Endothelial cell of umbilical vein (primary cell): Measurements from ENCODE around the gene RAC2. TPM values are rescaled to one million over a fixed set of nuclear protein-coding genes. Genes with fewer than 3 reads are reported as not detected.

Source experiments
- BruUV-seq: library from RNA; stranded (reverse); fragments of 400-500 nt; replicated peaks from 2 replicates; lab custom pipeline; 2021; lab: Mats Ljungman, UMichigan
- CTCF ChIA-PET: fragments of 300-600, 350-600 bp; sonication (Branson Sonifier 250); formaldehyde crosslinking; loops from one replicate; lab custom pipeline; 2021; ENCODE audit warnings: antibody characterized with exemption, inconsistent platforms; lab: Charles Lee
- POLR2A ChIA-PET: fragments of 300-600, 350-600 bp; sonication (Branson Sonifier 250); formaldehyde crosslinking; loops from one replicate; lab custom pipeline; 2021; ENCODE audit warnings: antibody characterized with exemption, inconsistent platforms; lab: Charles Lee
- DNase-seq: peaks from one replicate; pipeline ENCODE4 v3.0.0-alpha.2; 2011; ENCODE audit warnings: low read depth, low spot score
- FAIRE-seq: peaks from 2 replicates; lab custom pipeline; 2011; peaks lifted over from hg19 to GRCh38; lab: Jason Lieb, UNC
- H2AFZ ChIP-seq: 2 replicates; pipeline ENCODE4 v1.6.0; 2012; ENCODE audit warnings: low read depth, low read length, control low read depth, inconsistent platforms
- H3K27ac ChIP-seq: 2 replicates; pipeline ENCODE4 v1.5.1; 2011; ENCODE audit warnings: low read depth, mild to moderate bottlenecking, control low read depth, low read length, moderate library complexity; ENCODE audit not compliant: insufficient read depth
- H3K27me3 ChIP-seq, 2 experiments: 2 replicates each; pipeline versions ENCODE4 v1.6.0 to v1.6.1; 2011; ENCODE audit warnings: low read length in 2 of 2, mixed read lengths in 1 of 2; ENCODE audit not compliant: control insufficient read depth in 2 of 2, insufficient read depth in 2 of 2
- H3K36me3 ChIP-seq, 2 experiments: 2 replicates in 1 of 2; 3 replicates in 1 of 2; pipeline ENCODE4 v1.5.1; 2011; ENCODE audit warnings: low read length in 2 of 2, mild to moderate bottlenecking in 1 of 2, moderate library complexity in 1 of 2; ENCODE audit not compliant: control insufficient read depth in 2 of 2, insufficient read depth in 2 of 2; ENCODE audit errors: extremely low read depth in 1 of 2
- H3K4me1 ChIP-seq: 3 replicates; pipeline ENCODE4 v1.5.1; 2011; ENCODE audit warnings: mild to moderate bottlenecking, low read length; ENCODE audit not compliant: control insufficient read depth, insufficient read depth; ENCODE audit errors: extremely low read depth
- H3K4me2 ChIP-seq: 2 replicates; pipeline ENCODE4 v1.6.1; 2011; ENCODE audit warnings: low read length, control low read depth, mixed read lengths; ENCODE audit not compliant: insufficient read depth
- H3K4me3 ChIP-seq, 3 experiments: fragments of 200-600 bp in 1 of 3; sonication (generic), shearing (Covaris generic) in 1 of 3; replicated peaks in 1 of 3; 2 replicates each; pipeline ENCODE4 v1.5.1; 2011 to 2016; ENCODE audit warnings: control low read depth in 3 of 3, low read length in 3 of 3, mild to moderate bottlenecking in 2 of 3, inconsistent platforms in 1 of 3, low read depth in 1 of 3, moderate library complexity in 1 of 3; ENCODE audit not compliant: insufficient read depth in 1 of 3
- H3K79me2 ChIP-seq: 2 replicates; pipeline ENCODE4 v1.6.0; 2012; ENCODE audit warnings: low read length, inconsistent platforms; ENCODE audit not compliant: control insufficient read depth, insufficient read depth
- H3K9ac ChIP-seq: replicated peaks from 2 replicates; pipeline ENCODE3; 2011; ENCODE audit warnings: low read length, control low read depth; ENCODE audit not compliant: insufficient read depth; ENCODE audit errors: extremely low read depth
- H3K9me1 ChIP-seq: replicated peaks from 3 replicates; pipeline ENCODE4 v1.6.0; 2011; ENCODE audit warnings: mild to moderate bottlenecking, low read length; ENCODE audit not compliant: control insufficient read depth, insufficient read depth; ENCODE audit errors: extremely low read depth
- H3K9me3 ChIP-seq: replicated peaks from 2 replicates; pipeline ENCODE4 v1.5.1; 2012; ENCODE audit warnings: low read length, inconsistent platforms; ENCODE audit not compliant: control insufficient read depth, insufficient read depth
- H4K20me1 ChIP-seq: replicated peaks from 2 replicates; pipeline ENCODE3; 2011; ENCODE audit warnings: mild to moderate bottlenecking, low read length; ENCODE audit not compliant: control insufficient read depth, insufficient read depth; ENCODE audit errors: extremely low read depth
- CTCF ChIP-seq, 2 donors: IDR thresholded peaks; 1 replicate in 1 of 2; 2 replicates in 1 of 2; pipeline ENCODE4 v1.5.1; 2011; ENCODE audit warnings: low read length in 2 of 2, mild to moderate bottlenecking in 2 of 2, moderate library complexity in 2 of 2, control low read depth in 1 of 2, inconsistent platforms in 1 of 2, low read depth in 1 of 2; ENCODE audit not compliant: insufficient read depth in 1 of 2; ENCODE audit errors: extremely low read depth in 1 of 2
- EZH2 ChIP-seq: IDR thresholded peaks from 2 replicates; pipeline ENCODE4 v1.6.1; 2012; ENCODE audit warnings: borderline replicate concordance, low read depth, mild to moderate bottlenecking, moderate library complexity, low read length, inconsistent platforms; ENCODE audit not compliant: severe bottlenecking
- FOS ChIP-seq: IDR thresholded peaks from 2 replicates; pipeline ENCODE4 v1.6.1; 2011; ENCODE audit warnings: mild to moderate bottlenecking, low read length, moderate library complexity, borderline replicate concordance; ENCODE audit not compliant: insufficient read depth
- GATA2 ChIP-seq: IDR thresholded peaks from 2 replicates; pipeline ENCODE4 v1.7.0; 2011; ENCODE audit warnings: low read depth, mild to moderate bottlenecking, moderate library complexity, mixed read lengths, low read length; ENCODE audit not compliant: insufficient read length, insufficient read depth
- JUN ChIP-seq: IDR thresholded peaks from 2 replicates; pipeline ENCODE4 v1.6.1; 2011; ENCODE audit warnings: borderline replicate concordance, low read depth; ENCODE audit not compliant: insufficient read length, insufficient read depth
- MAX ChIP-seq: IDR thresholded peaks from 2 replicates; pipeline ENCODE4 v1.6.1; 2011; ENCODE audit not compliant: insufficient read depth, insufficient read length
- MYC ChIP-seq: IDR thresholded peaks from one replicate; pipeline ENCODE4 v1.6.1; 2011; ENCODE audit warnings: mild to moderate bottlenecking, low read depth, low read length
- POLR2A ChIP-seq: IDR thresholded peaks from 2 replicates; pipeline ENCODE4 v1.6.1; 2012; ENCODE audit warnings: low read depth, mild to moderate bottlenecking, control low read depth, low read length
- POLR2AphosphoS5 ChIP-seq: IDR thresholded peaks from 2 replicates; pipeline ENCODE4 v1.6.1; 2012; ENCODE audit warnings: low read depth, mild to moderate bottlenecking, control low read depth, low read length, moderate library complexity; ENCODE audit not compliant: insufficient read depth
- dilution Hi-C: fragments of 300-500 bp; cut with MboI; formaldehyde crosslinking; loops from one replicate; pipeline ENCODE4 v1.15.0; 2019; ENCODE audit warnings: low sequenced_read_pairs; ENCODE audit not compliant: extremely low pct_ligation_motif_present
- intact Hi-C: fragments of 100-400 bp; cut with micrococcal nuclease; formaldehyde crosslinking; loops from one replicate; pipeline ENCODE4 v1.10.0; 2022
- polyA plus RNA-seq, 4 experiments: library from polyadenylated mRNA; depleted of rRNA in 3 of 4; stranded (reverse) in 3 of 4; unstranded in 1 of 4; fragments of >200 nt; gene quantifications; 2 replicates each; pipeline versions ENCODE4 v1.2.1 to v1.2.3, GENCODE V29; 2011 to 2012; ENCODE audit warnings: missing spikeins in 1 of 4
- total RNA-seq: library from RNA; stranded (reverse); gene quantifications from 2 replicates; pipeline ENCODE4 v1.2.3, GENCODE V29; 2021

RAC2 gene
- total and polyA plus RNA-seq, 2 donors (not counting 3 experiments of a cell fraction or from before 2014, with no cell fraction given) = 122 to 181 TPM

DNA sequence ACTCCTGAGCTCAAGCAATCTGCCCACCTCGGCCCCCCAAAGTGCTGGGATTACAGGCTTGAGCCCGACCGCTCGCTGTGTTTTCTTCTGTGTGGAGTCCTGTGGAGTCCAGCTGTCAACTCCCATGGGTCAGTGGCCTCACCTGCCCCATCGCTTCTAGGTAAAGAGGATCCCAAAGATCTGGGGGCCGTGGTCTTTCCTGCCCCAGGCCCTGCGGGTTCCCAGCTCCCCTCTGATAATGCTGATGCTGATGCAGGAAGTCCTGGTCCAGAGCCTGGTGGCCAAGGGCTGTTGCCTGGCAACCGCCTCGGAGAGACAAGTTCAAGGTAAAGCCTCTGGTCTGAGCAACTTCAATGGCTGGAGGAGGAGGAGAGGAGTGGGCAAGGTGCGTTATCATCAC is 41.4 kb downstream of the RAC2 start:
- H3K36me3 ChIP-seq = no peaks in the 10 kb centered on the region
- dilution Hi-C loops (no loop called here), intact Hi-C loops (no loop called here)
- no peaks in the 10 kb centered on the region for H3K9me3 ChIP-seq
- H3K79me2 ChIP-seq = no peaks in the 10 kb centered on the region
- no peaks in the 10 kb centered on the region for H3K27me3 ChIP-seq
- POLR2A ChIA-PET = no interaction called here
- H2AFZ ChIP-seq = no peak overlapping the region
- H3K27ac ChIP-seq = no peak overlapping the region
- H3K9me1 ChIP-seq = no peaks in the 10 kb centered on the region
- no peak overlapping the region for H3K4me2 ChIP-seq
- no peak for DNase-seq
- H3K9ac ChIP-seq = no peak overlapping the region
- no peak overlapping the region for H3K4me3 ChIP-seq
- H4K20me1 ChIP-seq = no peaks in the 10 kb centered on the region
- FAIRE-seq = no peak
- peaks cover 11% of the 10 kb centered on the region for H3K4me1 ChIP-seq
- TF ChIP-seq GATA2 (no peak), CTCF (IDR thresholded peaks at IDR 0.05; ENCODE audit: extremely low read depth in 1 of 2, insufficient read depth in 1 of 2, low read depth in 1 of 2, low read length in 2 of 2) (no peak), EZH2 (no peak), POLR2AphosphoS5 (no peak), MAX (no peak), MYC (no peak), FOS (no peak), JUN (no peak), POLR2A (no peak)
- no TSS peak for BruUV-seq
- CTCF ChIA-PET = interaction anchor here (0.7 to 0.8 kb wide), 3 partner anchors 23 to 445 kb away, joined by 3 to 4 read pairs (median 3); no protein-coding TSS in a partner anchor
